HG03196 (cell line): ENCODE measurements around the gene RNF213.
"Not testable (repeated sequence)": the region's sequence is repeated elsewhere in the genome, so short reads cannot be mapped to it uniquely, and the experiment has no call there.

Source experiments
- ATAC-seq: cut with Tn5 transposase; IDR thresholded peaks from one replicate; pipeline ENCODE4 v1.9.1; 2021; ENCODE audit not compliant: unreplicated experiment

RNF213 gene

GRCh38 chr17:80316927-80317705, 56.5 kb downstream of the RNF213 start:
- ATAC-seq = no peak

GRCh38 chr17:80317706-80317980, 57.0 kb downstream of the RNF213 start:
- no peak for ATAC-seq

- no peak for ATAC-seq
These were observed 57.5 kb downstream of the RNF213 start for GRCh38 chr17:80318166-80318565.

GRCh38 chr17:80319262-80319998, 58.8 kb downstream of the RNF213 start:
- ATAC-seq = no peak

GRCh38 chr17:80319999-80320344, 59.3 kb downstream of the RNF213 start:
- ATAC-seq = no peak

- ATAC-seq = no peak
These were observed 59.8 kb downstream of the RNF213 start for GRCh38 chr17:80320496-80320895.

GRCh38 chr17:80322864-80323263, 62.2 kb downstream of the RNF213 start:
- ATAC-seq = no peak

- ATAC-seq = no peak
These were observed 63.3 kb downstream of the RNF213 start for GRCh38 chr17:80323982-80324381.

- no peak for ATAC-seq
These were observed 66.9 kb downstream of the RNF213 start for GRCh38 chr17:80327518-80327917.

GRCh38 chr17:80328634-80329380, 68.2 kb downstream of the RNF213 start:
- ATAC-seq = no peak

GRCh38 chr17:80329421-80329820, 68.8 kb downstream of the RNF213 start:
- ATAC-seq = not testable (repeated sequence)

- no peak for ATAC-seq
These were observed 69.6 kb downstream of the RNF213 start for GRCh38 chr17:80330276-80330675.

- ATAC-seq = not testable (repeated sequence)
These were observed 70.3 kb downstream of the RNF213 start for GRCh38 chr17:80330938-80331337.

- ATAC-seq = no peak
These were observed 71.2 kb downstream of the RNF213 start for GRCh38 chr17:80331820-80332219.

GRCh38 chr17:80337195-80337895, 76.7 kb downstream of the RNF213 start:
- no peak for ATAC-seq

GRCh38 chr17:80339118-80339517, 78.5 kb downstream of the RNF213 start:
- no peak for ATAC-seq

GRCh38 chr17:80339731-80340456, 79.2 kb downstream of the RNF213 start:
- ATAC-seq = no peak

GRCh38 chr17:80345321-80345720, 84.7 kb downstream of the RNF213 start:
- no peak for ATAC-seq

GRCh38 chr17:80345841-80346497, 85.3 kb downstream of the RNF213 start:
- ATAC-seq = no peak
